ENCODE results near the gene MYD88.

The MYD88 gene

GRCh38 chr3:38165722-38166387 lies 27.4 kb downstream of the MYD88 start:
- no peak for DNase-seq

GRCh38 chr3:38167591-38167990 lies 29.1 kb downstream of the MYD88 start:
- DNase-seq: no peak

GRCh38 chr3:38168151-38169026 lies 29.9 kb downstream of the MYD88 start:
- DNase-seq: no peak

- no peak for DNase-seq
These were observed 30.5 kb downstream of the MYD88 start for GRCh38 chr3:38169027-38169317.

- DNase-seq: no peak
These were observed 32.3 kb downstream of the MYD88 start for GRCh38 chr3:38170722-38171121.

GRCh38 chr3:38171622-38172021 lies 33.2 kb downstream of the MYD88 start:
- DNase-seq: no peak

GRCh38 chr3:38173834-38174418 lies 35.5 kb downstream of the MYD88 start:
- no peak for DNase-seq

- DNase-seq: no peak
These were observed 38.7 kb downstream of the MYD88 start for GRCh38 chr3:38177181-38177580.

- DNase-seq: no peak
These were observed 48.3 kb downstream of the MYD88 start for GRCh38 chr3:38186781-38187180.

- DNase-seq: no peak
These were observed 52.0 kb downstream of the MYD88 start for GRCh38 chr3:38190481-38190881.

All from activated gamma-delta T cell (primary cell).